Measurements from ENCODE around the gene LRBA.

- TF ChIP-seq POLR2AphosphoS5 (IDR thresholded peaks at IDR 0.05) (no peak), CTCF (IDR thresholded peaks at IDR 0.05) (no peak), POLR2A (IDR thresholded peaks at IDR 0.05; ENCODE audit: low read depth) (no peak), EP300 (IDR thresholded peaks at IDR 0.05) (no peak)
Measured at GRCh38 chr4:150664935-150665334, 350.1 kb downstream of the LRBA start.
